CD14-positive monocyte (primary cell): Measurements from ENCODE around the gene NDUFAB1. TPM values are rescaled to one million over a fixed set of nuclear protein-coding genes. Genes with fewer than 3 reads are reported as not detected.

Experiments used
- DNase-seq, 3 donors: peaks; one replicate each; pipeline ENCODE4 v3.0.0-alpha.2; 2011 to 2022
- H2AFZ ChIP-seq: 2 replicates; pipeline ENCODE4 v1.6.0; 2012; ENCODE audit warnings: mild to moderate bottlenecking, low read depth, low read length, inconsistent platforms; ENCODE audit not compliant: insufficient read depth, poor library complexity, severe bottlenecking
- H3K27ac ChIP-seq, 2 donors: 1 replicate in 1 of 2; 2 replicates in 1 of 2; pipeline ENCODE4 v1.5.1; 2012 to 2013; ENCODE audit warnings: low read length in 2 of 2, control low read depth in 1 of 2, inconsistent platforms in 1 of 2, low read depth in 1 of 2, mild to moderate bottlenecking in 1 of 2
- H3K27me3 ChIP-seq, 2 donors: one replicate each; pipeline versions ENCODE4 v1.6.0 to v1.6.1; 2011 to 2013; ENCODE audit warnings: low read length in 2 of 2; ENCODE audit not compliant: control insufficient read depth in 2 of 2, insufficient read depth in 2 of 2
- H3K36me3 ChIP-seq, 2 donors: replicated peaks in 1 of 2; 1 replicate in 1 of 2; 2 replicates in 1 of 2; pipeline versions ENCODE4 v1.5.1 to v1.6.1; 2012 to 2013; ENCODE audit warnings: low read length in 2 of 2, control low read depth in 1 of 2, inconsistent platforms in 1 of 2, mild to moderate bottlenecking in 1 of 2; ENCODE audit not compliant: insufficient read depth in 2 of 2, control insufficient read depth in 1 of 2
- H3K4me1 ChIP-seq, 2 donors: 1 replicate in 1 of 2; 2 replicates in 1 of 2; pipeline versions ENCODE4 v1.5.1 to v1.6.1; 2012 to 2013; ENCODE audit warnings: low read length in 2 of 2, control low read depth in 1 of 2, inconsistent platforms in 1 of 2, mild to moderate bottlenecking in 1 of 2, moderate library complexity in 1 of 2; ENCODE audit not compliant: insufficient read depth in 2 of 2, control insufficient read depth in 1 of 2
- H3K4me2 ChIP-seq: replicated peaks from 2 replicates; pipeline ENCODE3; 2012; ENCODE audit warnings: low read length, moderate library complexity, mild to moderate bottlenecking; ENCODE audit not compliant: poor library complexity, severe bottlenecking; ENCODE audit errors: extremely low read depth
- H3K4me3 ChIP-seq, 3 experiments: fragments of 200-600 bp in 1 of 3; sonication (generic) in 1 of 3; replicated peaks in 1 of 3; 1 replicate in 2 of 3; 2 replicates in 1 of 3; pipeline ENCODE4 v1.5.1; 2011 to 2013; ENCODE audit warnings: low read length in 3 of 3, mild to moderate bottlenecking in 3 of 3, control low read depth in 2 of 3, low read depth in 2 of 3, inconsistent platforms in 1 of 3, moderate library complexity in 1 of 3
- H3K79me2 ChIP-seq: 2 replicates; pipeline ENCODE4 v1.6.0; 2012; ENCODE audit warnings: mild to moderate bottlenecking, control low read depth, inconsistent platforms, low read length, moderate library complexity; ENCODE audit not compliant: insufficient read depth
- H3K9ac ChIP-seq: 2 replicates; pipeline ENCODE4 v1.6.0; 2017; ENCODE audit warnings: low read length, mild to moderate bottlenecking; ENCODE audit not compliant: insufficient read depth, poor library complexity, severe bottlenecking
- H3K9me3 ChIP-seq, 2 donors: replicated peaks in 1 of 2; 1 replicate in 1 of 2; 2 replicates in 1 of 2; pipeline versions ENCODE4 v1.5.1 to v1.6.1; 2012 to 2013; ENCODE audit warnings: low read length in 2 of 2, control low read depth in 1 of 2; ENCODE audit not compliant: control insufficient read depth in 1 of 2, insufficient read depth in 1 of 2
- H4K20me1 ChIP-seq: 2 replicates; pipeline ENCODE4 v1.6.0; 2012; ENCODE audit warnings: mild to moderate bottlenecking, low read length, control low read depth, moderate library complexity; ENCODE audit not compliant: insufficient read depth
- H3K27ac Mint-ChIP-seq, 7 donors: one replicate each; pipeline ENCODE4 v1.8.0; 2020; ENCODE audit warnings: mild to moderate bottlenecking in 7 of 7, mixed read lengths in 7 of 7, moderate library complexity in 6 of 7, inconsistent platforms in 2 of 7
- H3K27me3 Mint-ChIP-seq, 3 donors: one replicate each; pipeline ENCODE4 v1.8.0; 2021 to 2022; ENCODE audit warnings: low read depth in 3 of 3, mild to moderate bottlenecking in 3 of 3, mixed read lengths in 3 of 3, moderate library complexity in 3 of 3, inconsistent platforms in 1 of 3
- H3K36me3 Mint-ChIP-seq, 2 donors: one replicate each; pipeline ENCODE4 v1.8.0; 2020; ENCODE audit warnings: mixed read lengths in 2 of 2, inconsistent platforms in 1 of 2, mild to moderate bottlenecking in 1 of 2
- H3K4me1 Mint-ChIP-seq: one replicate; pipeline ENCODE4 v1.8.0; 2020; ENCODE audit warnings: mild to moderate bottlenecking, mixed read lengths
- H3K4me3 Mint-ChIP-seq, 2 donors: one replicate each; pipeline ENCODE4 v1.8.0; 2020; ENCODE audit warnings: mild to moderate bottlenecking in 2 of 2, mixed read lengths in 2 of 2, moderate library complexity in 1 of 2
- H3K9me3 Mint-ChIP-seq, 7 donors: one replicate each; pipeline ENCODE4 v1.8.0; 2020 to 2022; ENCODE audit warnings: mixed read lengths in 7 of 7, mild to moderate bottlenecking in 6 of 7, moderate library complexity in 6 of 7, inconsistent platforms in 2 of 7
- WGBS: methylation state at CpG from one replicate; pipeline ENCODE4 v1.1.5; 2013; ENCODE audit warnings: missing lambda C conversion rate; ENCODE audit not compliant: insufficient coverage; 5-methylcytosine and 5-hydroxymethylcytosine counted together
- intact Hi-C, 2 donors: fragments of 100-400 bp; cut with micrococcal nuclease; formaldehyde crosslinking; loops; one replicate each; pipeline versions ENCODE4 v1.15.0 to v1.15.1; 2023
- polyA plus RNA-seq, 3 donors: library from polyadenylated mRNA; depleted of rRNA in 1 of 3; unstranded in 2 of 3; stranded (reverse) in 1 of 3; fragments of 300-500 nt in 2 of 3; fragments of >200 nt in 1 of 3; fragmentation: Illumina TruSeq in 2 of 3; gene quantifications; 1 replicate in 2 of 3; 2 replicates in 1 of 3; pipeline ENCODE4 v1.2.3, GENCODE V29; 2012 to 2021
- TF ChIP-seq, protein P1 (sequence below): fragments of 200-600 bp; IDR thresholded peaks from one replicate; pipeline ENCODE4 v1.8.0; 2022; ENCODE audit warnings: antibody characterized with exemption, mild to moderate bottlenecking

The NDUFAB1 gene
- polyA plus RNA-seq, 3 donors, result 50.2 to 257 (median 240) TPM

DNA sequence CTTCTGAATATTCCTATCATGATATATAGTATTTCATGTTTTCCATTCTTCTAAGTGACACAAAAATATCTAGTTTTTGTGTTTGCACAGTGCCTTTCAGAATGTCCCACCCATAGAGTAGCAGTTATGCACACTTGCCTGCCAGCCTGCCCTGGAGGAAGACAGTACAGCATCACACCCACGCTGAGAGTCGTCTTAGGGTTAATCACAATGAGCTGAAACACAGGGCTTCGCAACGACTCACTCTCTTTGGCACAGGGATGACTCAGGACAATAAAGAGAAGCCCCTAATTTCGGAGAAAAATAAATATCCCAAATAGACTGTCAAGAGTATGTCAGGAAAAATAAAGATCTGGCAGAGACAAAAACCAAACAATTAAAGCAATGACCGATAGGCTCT, 11.6 kb upstream of the NDUFAB1 start:
- Mint-ChIP-seq H3K27ac (peak overlapping the region in 3 of 7 donors; percentile 13 to 69 (median 57)), H3K9me3 (no peaks in the 10 kb centered on the region), H3K4me3 (no peak overlapping the region), H3K36me3 (peaks cover 34 to 53% of the 10 kb centered on the region in 2 donors), H3K4me1 (peaks cover 3% of the 10 kb centered on the region), H3K27me3 (no peaks in the 10 kb centered on the region)
- H3K4me3 ChIP-seq, result no peak overlapping the region
- no peaks in the 10 kb centered on the region for H3K9me3 ChIP-seq
- H3K79me2 ChIP-seq, result no peaks in the 10 kb centered on the region
- H3K9ac ChIP-seq, result no peak overlapping the region
- intact Hi-C loops, result no loop called here
- no peaks in the 10 kb centered on the region for H4K20me1 ChIP-seq
- H3K4me1 ChIP-seq, result no peaks in the 10 kb centered on the region
- WGBS, result 94% methylated on average over 2 of the region's 6 CpGs
- TF ChIP-seq, protein P1, sequence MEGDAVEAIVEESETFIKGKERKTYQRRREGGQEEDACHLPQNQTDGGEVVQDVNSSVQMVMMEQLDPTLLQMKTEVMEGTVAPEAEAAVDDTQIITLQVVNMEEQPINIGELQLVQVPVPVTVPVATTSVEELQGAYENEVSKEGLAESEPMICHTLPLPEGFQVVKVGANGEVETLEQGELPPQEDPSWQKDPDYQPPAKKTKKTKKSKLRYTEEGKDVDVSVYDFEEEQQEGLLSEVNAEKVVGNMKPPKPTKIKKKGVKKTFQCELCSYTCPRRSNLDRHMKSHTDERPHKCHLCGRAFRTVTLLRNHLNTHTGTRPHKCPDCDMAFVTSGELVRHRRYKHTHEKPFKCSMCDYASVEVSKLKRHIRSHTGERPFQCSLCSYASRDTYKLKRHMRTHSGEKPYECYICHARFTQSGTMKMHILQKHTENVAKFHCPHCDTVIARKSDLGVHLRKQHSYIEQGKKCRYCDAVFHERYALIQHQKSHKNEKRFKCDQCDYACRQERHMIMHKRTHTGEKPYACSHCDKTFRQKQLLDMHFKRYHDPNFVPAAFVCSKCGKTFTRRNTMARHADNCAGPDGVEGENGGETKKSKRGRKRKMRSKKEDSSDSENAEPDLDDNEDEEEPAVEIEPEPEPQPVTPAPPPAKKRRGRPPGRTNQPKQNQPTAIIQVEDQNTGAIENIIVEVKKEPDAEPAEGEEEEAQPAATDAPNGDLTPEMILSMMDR, result no peak
- no peak for DNase-seq
- no peak overlapping the region for H2AFZ ChIP-seq
- peaks cover 34 to 48% of the 10 kb centered on the region in 2 donors for H3K36me3 ChIP-seq
- no peak overlapping the region for H3K4me2 ChIP-seq
- no peak overlapping the region for H3K27ac ChIP-seq
- no peaks in the 10 kb centered on the region for H3K27me3 ChIP-seq

GRCh38 chr16:23597003-23597756, 1.1 kb upstream of the NDUFAB1 start:
- peaks cover 17 to 24% of the 10 kb centered on the region in 2 donors for H3K36me3 Mint-ChIP-seq
- peaks cover 16% of the 10 kb centered on the region in 2 donors for H3K4me1 ChIP-seq
- peak in 1 of 3 donors; percentile 27 for DNase-seq
- no peak overlapping the region for H3K4me3 Mint-ChIP-seq
- intact Hi-C loops, result loop anchor here in 1 of 2 donors (2.0 kb wide), 1 partner anchor 38 kb away; no protein-coding TSS in a partner anchor
- no peak overlapping the region for H3K4me3 ChIP-seq
- no peaks in the 10 kb centered on the region for H3K9me3 Mint-ChIP-seq
- peaks cover 20% of the 10 kb centered on the region for H4K20me1 ChIP-seq
- peaks cover 37% of the 10 kb centered on the region for H3K79me2 ChIP-seq
- peaks cover 12 to 26% of the 10 kb centered on the region in 2 donors for H3K36me3 ChIP-seq
- H3K27ac Mint-ChIP-seq, result peak overlapping the region in 4 of 7 donors; percentile 27 to 71 (median 64)
- H3K4me1 Mint-ChIP-seq, result peaks cover 15% of the 10 kb centered on the region
- peak overlapping the region in 1 of 2 donors; percentile 48 for H3K27ac ChIP-seq
- peak overlapping the region; percentile 44 for H2AFZ ChIP-seq
- no peak overlapping the region for H3K4me2 ChIP-seq
- H3K9me3 ChIP-seq, result no peaks in the 10 kb centered on the region
- H3K9ac ChIP-seq, result no peak overlapping the region
- TF ChIP-seq, protein P1, result no peak
- WGBS, result 55% methylated on average over 3 of the region's 11 CpGs
- H3K27me3 ChIP-seq, result no peaks in the 10 kb centered on the region
- no peaks in the 10 kb centered on the region for H3K27me3 Mint-ChIP-seq
